ENCODE measurements around the gene SLC6A20.

GRCh38 chr3:45786801-45787495, 9.4 kb downstream of the SLC6A20 start:
- TF ChIP-seq CTCF (IDR thresholded peaks at IDR 0.05) (no peak), EP300 (IDR thresholded peaks at IDR 0.05) (no peak), POLR2A (IDR thresholded peaks at IDR 0.05) (no peak)

All from gastroesophageal sphincter (tissue), 3 donors.